T-helper 1 cell treated with Interleukin-12 subunit alpha and Interleukin-12 subunit beta and Interleukin-4 antibody, amounts not matched to agents 30 μg/mL and 1 μg/mL, for 36 hours (primary cell): ENCODE measurements around the gene KAZN.

Experiments
- H3K27ac Mint-ChIP-seq: one replicate; pipeline ENCODE4 v1.8.0; 2021; ENCODE audit warnings: mild to moderate bottlenecking, mixed read lengths
- H3K27me3 Mint-ChIP-seq: one replicate; pipeline ENCODE4 v1.8.0; 2021; ENCODE audit warnings: low read depth, mixed read lengths
- H3K36me3 Mint-ChIP-seq: one replicate; pipeline ENCODE4 v1.8.0; 2021; ENCODE audit warnings: low read depth, mixed read lengths
- H3K4me1 Mint-ChIP-seq: one replicate; pipeline ENCODE4 v1.8.0; 2021; ENCODE audit warnings: low read depth, mixed read lengths
- H3K4me3 Mint-ChIP-seq: one replicate; pipeline ENCODE4 v1.8.0; 2021; ENCODE audit warnings: mild to moderate bottlenecking, moderate library complexity, mixed read lengths
- H3K9me3 Mint-ChIP-seq: one replicate; pipeline ENCODE4 v1.8.0; 2021; ENCODE audit warnings: mixed read lengths

The KAZN gene

GRCh38 chr1:15088281-15088971, 489.9 kb downstream of the KAZN start:
- H3K36me3 Mint-ChIP-seq: no peaks in the 10 kb centered on the region
- H3K4me1 Mint-ChIP-seq: no peaks in the 10 kb centered on the region
- no peak overlapping the region for H3K27ac Mint-ChIP-seq
- H3K4me3 Mint-ChIP-seq: no peak overlapping the region
- H3K27me3 Mint-ChIP-seq: peaks cover 15% of the 10 kb centered on the region
- H3K9me3 Mint-ChIP-seq: no peaks in the 10 kb centered on the region

GRCh38 chr1:15089258-15089992, 490.9 kb downstream of the KAZN start:
- Mint-ChIP-seq H3K4me3 (no peak overlapping the region), H3K27ac (no peak overlapping the region)

GRCh38 chr1:15090373-15090772, 491.9 kb downstream of the KAZN start:
- H3K4me3 Mint-ChIP-seq: no peak overlapping the region
- H3K9me3 Mint-ChIP-seq: no peaks in the 10 kb centered on the region
- no peaks in the 10 kb centered on the region for H3K36me3 Mint-ChIP-seq
- H3K4me1 Mint-ChIP-seq: no peaks in the 10 kb centered on the region
- H3K27me3 Mint-ChIP-seq: peaks cover 15% of the 10 kb centered on the region
- H3K27ac Mint-ChIP-seq: no peak overlapping the region

More at GRCh38 chr1:15089258-15089992, 490.9 kb downstream of the KAZN start:
- H3K27me3 Mint-ChIP-seq: peaks cover 15% of the 10 kb centered on the region
- no peaks in the 10 kb centered on the region for H3K9me3 Mint-ChIP-seq
- no peaks in the 10 kb centered on the region for H3K4me1 Mint-ChIP-seq
- no peaks in the 10 kb centered on the region for H3K36me3 Mint-ChIP-seq

GRCh38 chr1:15094056-15094455, 495.6 kb downstream of the KAZN start:
- Mint-ChIP-seq H3K27me3 (peaks cover 15% of the 10 kb centered on the region), H3K36me3 (no peaks in the 10 kb centered on the region), H3K4me1 (no peaks in the 10 kb centered on the region), H3K27ac (no peak overlapping the region), H3K9me3 (no peaks in the 10 kb centered on the region), H3K4me3 (no peak overlapping the region)

GRCh38 chr1:15094719-15095495, 496.4 kb downstream of the KAZN start:
- H3K4me1 Mint-ChIP-seq: no peaks in the 10 kb centered on the region
- no peak overlapping the region for H3K27ac Mint-ChIP-seq
- H3K36me3 Mint-ChIP-seq: no peaks in the 10 kb centered on the region
- no peaks in the 10 kb centered on the region for H3K9me3 Mint-ChIP-seq
- H3K27me3 Mint-ChIP-seq: peaks cover 12% of the 10 kb centered on the region
- H3K4me3 Mint-ChIP-seq: no peak overlapping the region

- H3K4me1 Mint-ChIP-seq: peaks cover 2% of the 10 kb centered on the region
- no peak overlapping the region for H3K27ac Mint-ChIP-seq
- no peak overlapping the region for H3K4me3 Mint-ChIP-seq
- H3K36me3 Mint-ChIP-seq: no peaks in the 10 kb centered on the region
- peaks cover 8% of the 10 kb centered on the region for H3K27me3 Mint-ChIP-seq
- no peaks in the 10 kb centered on the region for H3K9me3 Mint-ChIP-seq
Observed at GRCh38 chr1:15095496-15095875, 497.0 kb downstream of the KAZN start.

- Mint-ChIP-seq H3K9me3 (no peaks in the 10 kb centered on the region), H3K27me3 (peaks cover 11% of the 10 kb centered on the region), H3K27ac (no peak overlapping the region), H3K4me1 (peaks cover 6% of the 10 kb centered on the region), H3K4me3 (no peak overlapping the region), H3K36me3 (no peaks in the 10 kb centered on the region)
Observed at GRCh38 chr1:15096293-15096692, 497.8 kb downstream of the KAZN start.

DNA sequence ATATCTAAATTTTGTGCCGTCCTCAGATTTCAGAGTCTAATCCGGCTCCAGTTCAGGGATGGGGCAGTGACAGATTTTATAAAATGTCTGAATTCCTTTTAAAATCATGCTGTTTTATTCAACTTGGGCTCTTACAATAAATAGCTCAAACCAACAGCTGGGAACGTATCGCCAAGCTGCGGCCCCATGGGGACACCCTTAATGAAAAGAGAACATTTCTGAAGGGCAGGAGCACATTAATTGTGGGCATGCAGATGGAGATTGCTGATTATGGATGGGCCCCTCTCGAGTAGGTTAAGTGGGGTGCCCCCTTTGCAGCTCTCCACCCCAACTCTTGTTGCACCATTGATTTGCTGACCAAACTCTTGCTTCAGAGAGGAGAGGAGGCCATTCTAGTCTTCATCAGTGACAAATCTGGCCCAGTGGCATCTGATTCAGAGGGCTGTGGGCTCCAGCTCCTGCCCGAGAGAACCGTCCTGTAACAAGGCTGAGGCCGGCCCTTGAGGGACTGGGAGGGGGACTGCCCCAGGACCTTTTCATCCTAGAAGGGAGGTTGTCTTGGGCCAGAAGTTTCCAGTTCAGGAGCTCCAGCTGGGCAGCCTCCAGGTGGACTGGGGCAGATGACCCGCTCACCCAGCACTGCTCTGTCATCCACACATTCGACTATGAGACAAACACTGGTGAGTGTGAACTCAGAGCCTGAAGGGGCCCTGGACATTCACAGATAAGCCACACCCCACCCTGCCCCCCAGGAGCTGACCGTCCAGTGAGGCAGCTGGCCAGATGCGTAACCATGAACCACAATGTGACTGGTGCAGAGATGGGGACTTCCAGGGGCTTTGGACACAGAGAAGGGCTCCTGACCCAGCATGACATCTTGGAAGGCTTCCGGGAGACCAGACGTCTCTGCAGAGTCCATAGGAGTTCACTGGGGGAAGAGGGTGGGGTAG, 500.0 kb downstream of the KAZN start:
- H3K4me1 Mint-ChIP-seq: peaks cover 6% of the 10 kb centered on the region
- H3K36me3 Mint-ChIP-seq: no peaks in the 10 kb centered on the region
- H3K4me3 Mint-ChIP-seq: no peak overlapping the region
- peaks cover 12% of the 10 kb centered on the region for H3K27me3 Mint-ChIP-seq
- H3K27ac Mint-ChIP-seq: no peak overlapping the region
- H3K9me3 Mint-ChIP-seq: no peaks in the 10 kb centered on the region

GRCh38 chr1:15099441-15100120, 501.1 kb downstream of the KAZN start:
- Mint-ChIP-seq H3K9me3 (no peaks in the 10 kb centered on the region), H3K4me1 (peaks cover 6% of the 10 kb centered on the region), H3K36me3 (no peaks in the 10 kb centered on the region), H3K4me3 (no peak overlapping the region), H3K27ac (peak overlapping the region; percentile 4), H3K27me3 (peaks cover 12% of the 10 kb centered on the region)

DNA sequence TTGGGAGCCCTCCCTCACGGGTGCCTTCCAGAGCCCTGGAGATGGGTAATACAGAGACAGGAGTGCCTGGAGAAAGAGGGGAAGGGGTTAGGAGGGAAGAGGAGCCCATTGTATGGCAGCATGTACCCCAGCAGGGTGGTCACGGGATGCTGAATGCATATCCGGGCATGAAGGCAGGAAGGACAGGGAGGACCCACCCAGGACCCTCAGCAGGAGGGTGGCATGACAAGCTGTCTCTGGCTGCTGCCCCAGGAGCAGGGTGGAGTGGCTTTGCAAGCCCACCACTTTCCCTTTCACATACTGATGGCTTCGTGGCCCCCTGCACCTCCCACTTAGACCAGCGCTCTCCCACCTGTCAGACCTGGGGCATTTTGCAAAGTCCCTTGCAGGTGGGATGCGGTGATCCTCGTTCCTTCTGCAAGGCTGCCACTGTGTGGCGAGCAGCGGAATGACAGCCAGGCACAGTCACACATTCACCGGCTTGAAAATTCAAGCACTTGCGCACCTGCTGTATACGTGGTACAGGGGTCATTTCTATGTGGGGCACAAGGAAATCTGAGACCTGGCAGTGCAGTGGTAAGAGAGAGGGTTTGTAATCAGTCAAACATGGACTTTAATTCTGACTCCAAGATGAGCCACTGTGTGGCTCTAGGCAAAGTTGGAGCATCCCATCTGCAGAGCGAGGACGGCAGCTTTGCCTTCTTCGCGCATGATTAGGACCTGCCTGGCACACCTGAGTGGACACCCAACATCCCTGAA, 501.8 kb downstream of the KAZN start:
- no peak overlapping the region for H3K27ac Mint-ChIP-seq
- H3K9me3 Mint-ChIP-seq: no peaks in the 10 kb centered on the region
- peaks cover 6% of the 10 kb centered on the region for H3K4me1 Mint-ChIP-seq
- H3K27me3 Mint-ChIP-seq: peaks cover 12% of the 10 kb centered on the region
- no peaks in the 10 kb centered on the region for H3K36me3 Mint-ChIP-seq
- no peak overlapping the region for H3K4me3 Mint-ChIP-seq

DNA sequence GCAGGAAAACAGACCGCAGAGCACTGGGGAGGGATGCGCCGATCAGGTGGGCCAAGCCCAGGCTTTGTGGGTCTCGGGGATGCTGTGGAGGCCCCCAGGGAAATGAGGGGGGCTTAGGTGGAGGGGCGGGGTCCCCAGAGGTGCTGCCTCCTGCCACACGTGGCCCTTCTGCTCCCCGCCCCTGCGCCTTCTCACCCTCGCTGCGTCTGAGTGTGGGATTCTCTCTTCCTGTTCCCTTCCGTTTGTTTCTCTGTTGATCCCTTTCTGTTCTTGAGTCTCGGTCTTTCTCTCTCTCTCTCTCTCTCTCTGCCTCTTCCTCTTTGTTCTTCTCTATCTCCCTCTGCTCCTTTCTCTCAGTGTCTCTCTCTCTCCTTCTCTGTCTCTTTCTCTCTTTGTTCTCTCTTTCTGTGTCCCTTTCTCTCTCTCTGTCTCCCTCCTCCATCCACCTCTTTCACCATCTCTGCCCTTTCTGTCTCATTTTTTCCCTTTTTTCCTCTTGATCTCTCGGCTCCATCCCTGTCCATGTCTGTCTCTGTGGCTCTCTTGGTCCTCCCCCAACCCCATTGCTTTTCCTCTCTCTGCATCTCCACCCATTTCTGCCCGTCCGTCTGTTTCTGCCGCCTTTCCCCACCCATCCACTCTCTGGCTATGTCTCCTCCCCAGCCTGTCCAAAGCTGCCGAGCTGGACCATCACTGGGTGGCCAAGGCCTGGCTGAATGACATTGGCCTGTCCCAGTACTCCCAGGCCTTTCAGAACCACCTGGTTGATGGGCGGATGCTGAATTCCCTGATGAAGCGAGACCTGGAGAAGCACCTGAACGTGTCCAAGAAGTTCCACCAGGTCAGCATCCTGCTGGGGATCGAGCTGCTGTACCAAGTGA, 502.6 kb downstream of the KAZN start:
- H3K9me3 Mint-ChIP-seq: no peaks in the 10 kb centered on the region
- H3K27ac Mint-ChIP-seq: no peak overlapping the region
- no peaks in the 10 kb centered on the region for H3K36me3 Mint-ChIP-seq
- H3K27me3 Mint-ChIP-seq: peaks cover 12% of the 10 kb centered on the region
- H3K4me3 Mint-ChIP-seq: no peak overlapping the region
- peaks cover 6% of the 10 kb centered on the region for H3K4me1 Mint-ChIP-seq

GRCh38 chr1:15101801-15102200, 503.3 kb downstream of the KAZN start:
- Mint-ChIP-seq H3K27me3 (peaks cover 15% of the 10 kb centered on the region), H3K27ac (no peak overlapping the region)

More at GRCh38 chr1:15101801-15102200, 503.3 kb downstream of the KAZN start:
- Mint-ChIP-seq H3K4me1 (peaks cover 6% of the 10 kb centered on the region), H3K9me3 (no peaks in the 10 kb centered on the region), H3K36me3 (no peaks in the 10 kb centered on the region), H3K4me3 (no peak overlapping the region)
